Measurements from ENCODE around the gene FPR2. TPM values are rescaled to one million over a fixed set of nuclear protein-coding genes. Genes with fewer than 3 reads are reported as not detected.

FPR2 gene
- total and polyA plus RNA-seq, 2 of the 13 experiments (the other 11 are each of a cell fraction or from before 2014, with no cell fraction given): not detected

- intact Hi-C loops (cut with micrococcal nuclease; ENCODE audit: unreplicated experiment) (no loop called here), in situ Hi-C loops (cut with HindIII; ENCODE audit: extremely low pct_ligation_motif_present, low pct_unique_long_range_greater_than_20kb) (no loop called here)
Observed at GRCh38 chr19:51797480-51797879, 36.5 kb downstream of the FPR2 start.

DNA sequence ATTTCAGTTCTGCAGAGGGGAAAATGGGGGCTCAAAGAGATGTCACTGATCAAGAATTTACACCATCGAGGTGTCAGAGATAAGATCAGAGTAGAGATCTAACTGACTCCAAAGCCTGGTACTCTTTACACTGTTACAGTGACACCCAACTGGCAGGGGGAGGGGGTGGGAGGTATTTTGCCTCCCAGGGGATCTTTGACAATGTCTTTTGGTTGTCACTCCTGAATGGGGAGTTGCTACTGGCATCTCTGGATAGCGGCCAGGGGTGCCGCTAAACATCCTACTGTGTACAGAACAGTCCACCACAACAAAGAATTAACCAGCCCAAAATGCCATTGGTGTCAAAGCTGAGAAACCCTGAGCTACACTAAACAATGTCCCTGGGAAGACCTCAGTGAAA is 37.1 kb downstream of the FPR2 start:
- Histone ChIP-seq H4K20me1 (ENCODE audit: insufficient read depth, low read length) (no peaks in the 10 kb centered on the region), H3K36me3 (replicated peaks in 1 of 2; ENCODE audit: control insufficient read depth in 1 of 2, insufficient read depth in 2 of 2, low read length in 2 of 2) (no peaks in the 10 kb centered on the region), H3K9ac (ENCODE audit: insufficient read depth, low read depth, low read length) (no peak overlapping the region), H3K4me2 (ENCODE audit: low read depth, low read length) (no peak overlapping the region), H3K4me1 (ENCODE audit: insufficient read depth, low read length) (peaks cover 10% of the 10 kb centered on the region; the same call in 1 of the 2 replicates), H3K4me3 (replicated peaks in 1 of 3; ENCODE audit: insufficient read depth in 1 of 3, low read depth in 2 of 3, low read length in 3 of 3) (no peak overlapping the region), H3K27me3 (ENCODE audit: control insufficient read depth in 1 of 2, insufficient read depth in 2 of 2, low read length in 2 of 2) (no peaks in the 10 kb centered on the region), H3K9me3 (ENCODE audit: low read length) (peaks cover 19% of the 10 kb centered on the region), H3K79me2 (ENCODE audit: insufficient read depth, low read length) (no peaks in the 10 kb centered on the region), H3K27ac (ENCODE audit: extremely low read length, insufficient read depth, low read length) (no peak overlapping the region), H2AFZ (ENCODE audit: low read length) (no peak overlapping the region)
- in situ Hi-C loops (cut with HindIII; ENCODE audit: extremely low pct_ligation_motif_present, low pct_unique_long_range_greater_than_20kb): no loop called here
- no peak for FAIRE-seq
- WGBS (ENCODE audit: low lambda C conversion rate): 33% methylated on average over 3 of the region's 3 CpGs
- ChIA-PET CTCF (ENCODE audit: low intra/inter-chr PET ratio, low total read pairs) (no interaction called here), POLR2A (no interaction called here)
- ATAC-seq: no peak
- TF ChIP-seq ATAD3A (CRISPR knock-in tag; IDR thresholded peaks at IDR 0.05) (no peak), ZNF605 (CRISPR knock-in tag; IDR thresholded peaks at IDR 0.05) (no peak), NFIC (IDR thresholded peaks at IDR 0.05; ENCODE audit: low read length) (no peak), PHF21A (CRISPR knock-in tag; IDR thresholded peaks at IDR 0.05) (no peak)
- TF ChIP-seq, protein P1, sequence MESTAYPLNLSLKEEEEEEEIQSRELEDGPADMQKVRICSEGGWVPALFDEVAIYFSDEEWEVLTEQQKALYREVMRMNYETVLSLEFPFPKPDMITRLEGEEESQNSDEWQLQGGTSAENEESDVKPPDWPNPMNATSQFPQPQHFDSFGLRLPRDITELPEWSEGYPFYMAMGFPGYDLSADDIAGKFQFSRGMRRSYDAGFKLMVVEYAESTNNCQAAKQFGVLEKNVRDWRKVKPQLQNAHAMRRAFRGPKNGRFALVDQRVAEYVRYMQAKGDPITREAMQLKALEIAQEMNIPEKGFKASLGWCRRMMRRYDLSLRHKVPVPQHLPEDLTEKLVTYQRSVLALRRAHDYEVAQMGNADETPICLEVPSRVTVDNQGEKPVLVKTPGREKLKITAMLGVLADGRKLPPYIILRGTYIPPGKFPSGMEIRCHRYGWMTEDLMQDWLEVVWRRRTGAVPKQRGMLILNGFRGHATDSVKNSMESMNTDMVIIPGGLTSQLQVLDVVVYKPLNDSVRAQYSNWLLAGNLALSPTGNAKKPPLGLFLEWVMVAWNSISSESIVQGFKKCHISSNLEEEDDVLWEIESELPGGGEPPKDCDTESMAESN (CRISPR knock-in tag; conservative IDR thresholded peaks at IDR 0.05): no peak
- TF ChIP-seq, protein P2, sequence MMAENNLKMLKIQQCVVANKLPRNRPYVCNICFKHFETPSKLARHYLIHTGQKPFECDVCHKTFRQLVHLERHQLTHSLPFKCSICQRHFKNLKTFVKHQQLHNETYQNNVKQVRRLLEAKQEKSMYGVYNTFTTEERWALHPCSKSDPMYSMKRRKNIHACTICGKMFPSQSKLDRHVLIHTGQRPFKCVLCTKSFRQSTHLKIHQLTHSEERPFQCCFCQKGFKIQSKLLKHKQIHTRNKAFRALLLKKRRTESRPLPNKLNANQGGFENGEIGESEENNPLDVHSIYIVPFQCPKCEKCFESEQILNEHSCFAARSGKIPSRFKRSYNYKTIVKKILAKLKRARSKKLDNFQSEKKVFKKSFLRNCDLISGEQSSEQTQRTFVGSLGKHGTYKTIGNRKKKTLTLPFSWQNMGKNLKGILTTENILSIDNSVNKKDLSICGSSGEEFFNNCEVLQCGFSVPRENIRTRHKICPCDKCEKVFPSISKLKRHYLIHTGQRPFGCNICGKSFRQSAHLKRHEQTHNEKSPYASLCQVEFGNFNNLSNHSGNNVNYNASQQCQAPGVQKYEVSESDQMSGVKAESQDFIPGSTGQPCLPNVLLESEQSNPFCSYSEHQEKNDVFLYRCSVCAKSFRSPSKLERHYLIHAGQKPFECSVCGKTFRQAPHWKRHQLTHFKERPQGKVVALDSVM (CRISPR knock-in tag; IDR thresholded peaks at IDR 0.05): no peak
- intact Hi-C loops (cut with micrococcal nuclease; ENCODE audit: unreplicated experiment): no loop called here
- DNase-seq (ENCODE audit: low spot score): no peak
- no TSS peak for BruUV-seq (replicated peaks)

More at GRCh38 chr19:51797480-51797879, 36.5 kb downstream of the FPR2 start:
- no peak for TF ChIP-seq IRX3 (CRISPR knock-in tag; IDR thresholded peaks at IDR 0.05; ENCODE audit: borderline replicate concordance, low read depth)
- TF ChIP-seq RNF219 (CRISPR knock-in tag; IDR thresholded peaks at IDR 0.05): no peak
- TF ChIP-seq SP4 (CRISPR knock-in tag; IDR thresholded peaks at IDR 0.05): no peak
- no peak for TF ChIP-seq ELF3 (CRISPR knock-in tag; IDR thresholded peaks at IDR 0.05)
- no peak for TF ChIP-seq ZFP37 (CRISPR knock-in tag; IDR thresholded peaks at IDR 0.05; ENCODE audit: borderline replicate concordance)
- TF ChIP-seq ZNF333 (CRISPR knock-in tag; IDR thresholded peaks at IDR 0.05; ENCODE audit: borderline replicate concordance): no peak
- TF ChIP-seq ZNF747 (CRISPR knock-in tag; IDR thresholded peaks at IDR 0.05; ENCODE audit: borderline replicate concordance): no peak
- DNase-seq (ENCODE audit: low spot score) (no peak), ATAC-seq (no peak), FAIRE-seq (no peak)
- ChIA-PET CTCF (ENCODE audit: low intra/inter-chr PET ratio, low total read pairs) (no interaction called here), POLR2A (no interaction called here)
- Histone ChIP-seq H3K27ac (ENCODE audit: extremely low read length, insufficient read depth, low read length) (no peak overlapping the region), H3K27me3 (ENCODE audit: control insufficient read depth in 1 of 2, insufficient read depth in 2 of 2, low read length in 2 of 2) (no peaks in the 10 kb centered on the region), H3K79me2 (ENCODE audit: insufficient read depth, low read length) (no peaks in the 10 kb centered on the region), H3K9me3 (ENCODE audit: low read length) (peaks cover 18% of the 10 kb centered on the region), H3K4me1 (ENCODE audit: insufficient read depth, low read length) (peaks cover 10% of the 10 kb centered on the region; the same call in 1 of the 2 replicates), H3K4me2 (ENCODE audit: low read depth, low read length) (no peak overlapping the region), H3K36me3 (replicated peaks in 1 of 2; ENCODE audit: control insufficient read depth in 1 of 2, insufficient read depth in 2 of 2, low read length in 2 of 2) (no peaks in the 10 kb centered on the region), H2AFZ (ENCODE audit: low read length) (no peak overlapping the region), H3K4me3 (replicated peaks in 1 of 3; ENCODE audit: insufficient read depth in 1 of 3, low read depth in 2 of 3, low read length in 3 of 3) (no peak overlapping the region), H4K20me1 (ENCODE audit: insufficient read depth, low read length) (no peaks in the 10 kb centered on the region), H3K9ac (ENCODE audit: insufficient read depth, low read depth, low read length) (no peak overlapping the region)
- 9% methylated on average over 5 of the region's 5 CpGs for WGBS (ENCODE audit: low lambda C conversion rate)
- no TSS peak for BruUV-seq (replicated peaks)

Data from HepG2 (cell line).